ENCODE data around the gene CCDC91. TPM values are rescaled to one million over a fixed set of nuclear protein-coding genes. Genes with fewer than 3 reads are reported as not detected.
A peak's percentile ranks its signal among the peaks of the same experiment; 100 is the strongest.

The CCDC91 gene
- total RNA-seq, 2 donors from 2014 or later: 13.6 to 25.5 TPM

DNA sequence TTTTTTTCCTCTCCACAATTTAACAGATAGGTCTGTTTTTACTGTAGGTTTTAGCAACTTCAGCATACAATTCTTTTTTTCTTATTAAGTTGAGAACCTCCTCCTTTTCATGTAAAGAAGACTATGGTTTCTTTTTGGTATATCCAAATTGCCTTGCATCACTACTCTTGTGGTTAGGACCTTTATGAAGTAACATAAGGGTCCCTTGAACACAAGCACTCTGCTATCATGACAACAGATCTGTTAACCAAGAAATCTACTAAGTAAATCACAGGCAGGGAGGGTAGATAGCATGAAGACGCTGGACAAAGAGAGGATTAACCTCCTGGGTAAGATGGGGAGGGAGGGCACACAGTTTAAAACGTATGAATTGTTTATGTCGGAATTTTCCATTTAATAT, 380.6 kb downstream of the CCDC91 start:
- Mint-ChIP-seq H3K36me3 (no peaks in the 10 kb centered on the region), H3K9me3 (no peaks in the 10 kb centered on the region), H3K27ac (peak overlapping the region in 1 of 2 donors; percentile 15)
- no peak for DNase-seq (ENCODE audit: low spot score in 2 of 2)
- ATAC-seq: no peak

DNA sequence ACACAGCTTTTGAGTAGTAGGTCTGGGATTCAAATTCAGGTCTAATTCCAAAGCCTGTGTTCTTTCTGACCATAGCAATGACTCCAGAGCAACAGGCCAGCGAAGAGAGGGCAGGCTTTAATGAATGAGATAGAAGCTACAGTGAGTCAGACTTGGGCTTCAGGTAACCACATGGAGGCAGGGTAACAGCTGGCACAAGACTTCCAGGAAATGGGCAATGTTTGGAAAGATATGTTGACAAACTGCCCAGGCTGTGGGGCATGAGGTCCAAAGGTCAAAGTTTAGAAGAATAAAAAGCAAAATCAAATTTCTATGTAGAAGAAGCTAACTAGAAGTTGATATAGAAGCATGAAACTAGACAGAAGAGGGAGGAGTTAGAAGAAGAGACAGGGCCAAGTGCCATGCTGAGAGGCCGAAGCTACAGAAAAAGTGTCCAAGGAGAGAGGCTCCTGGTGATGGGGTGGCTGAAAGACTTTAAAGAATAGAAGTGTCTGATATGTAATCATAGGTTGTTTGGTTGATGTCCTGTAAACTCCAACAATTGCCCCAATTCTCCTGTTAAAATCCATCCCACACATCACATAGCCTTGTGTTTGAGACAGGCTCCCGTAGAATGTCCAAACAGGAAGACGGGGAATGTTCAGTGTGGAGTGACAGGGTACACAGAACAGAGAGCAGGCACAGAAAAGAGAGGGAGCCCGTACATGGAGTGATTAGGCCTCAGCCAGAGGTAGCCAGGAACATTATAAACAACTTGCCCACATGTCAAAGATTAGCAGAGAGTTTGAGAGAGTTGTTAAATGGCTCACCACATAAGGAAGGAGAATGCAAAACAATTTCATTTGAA, 384.7 kb downstream of the CCDC91 start:
- Mint-ChIP-seq H3K9me3 (peaks cover 0 to 2% of the 10 kb centered on the region in 2 donors), H3K27ac (peak overlapping the region in 1 of 2 donors; percentile 3), H3K36me3 (no peaks in the 10 kb centered on the region)
- DNase-seq (ENCODE audit: low spot score in 2 of 2) (no peak), ATAC-seq (no peak)

DNA sequence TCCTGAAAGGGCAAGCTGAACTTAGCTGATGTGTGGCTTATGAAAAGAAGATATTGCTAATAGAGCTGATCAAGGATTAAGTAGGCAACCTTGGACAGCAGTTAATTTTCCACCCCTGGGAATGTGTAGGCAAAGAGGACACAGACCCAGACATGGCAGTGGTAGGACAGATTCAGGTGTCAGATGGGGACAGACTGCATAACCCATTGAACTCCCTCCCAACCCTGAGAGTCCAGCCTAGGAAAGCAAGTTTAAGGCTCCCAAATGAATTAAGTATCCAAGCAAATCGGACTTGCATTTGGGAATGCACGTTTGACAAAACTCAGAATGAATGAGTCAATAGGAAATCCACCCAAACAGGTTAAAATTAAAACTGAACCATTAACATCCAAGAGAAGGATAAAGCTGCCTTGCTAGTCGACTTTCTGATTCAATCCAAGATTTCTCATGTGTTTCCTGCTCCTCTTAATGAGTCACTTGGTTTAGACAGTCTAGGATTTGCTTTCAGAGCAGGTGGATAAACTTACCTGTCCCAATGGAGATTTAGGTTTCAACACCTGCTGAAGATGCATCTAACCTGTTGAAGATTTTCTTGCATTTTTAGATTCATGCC, 385.4 kb downstream of the CCDC91 start:
- DNase-seq (ENCODE audit: low spot score in 2 of 2) (no peak), ATAC-seq (no peak)
- Mint-ChIP-seq H3K9me3 (peaks cover 0 to 6% of the 10 kb centered on the region in 2 donors), H3K36me3 (no peaks in the 10 kb centered on the region), H3K27ac (no peak overlapping the region)

DNA sequence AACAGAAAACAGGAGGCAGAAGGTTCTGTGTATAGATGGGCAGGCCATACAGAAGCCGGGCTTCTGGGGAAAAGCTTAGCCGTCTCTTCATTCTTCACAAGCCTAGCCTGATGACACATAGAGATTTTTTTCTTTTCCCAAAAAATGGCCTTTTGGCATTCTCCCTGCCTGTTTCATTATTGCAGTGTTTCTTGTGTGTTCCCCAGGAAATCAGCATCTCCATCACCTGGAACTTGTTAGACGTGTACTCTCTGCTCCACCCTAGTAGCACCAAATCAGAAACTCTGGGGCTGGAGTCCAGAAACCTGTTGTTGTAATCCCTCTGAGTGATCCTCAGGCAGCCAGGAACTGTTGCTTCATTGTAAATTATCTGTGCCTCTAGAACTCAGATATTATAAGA, 388.1 kb downstream of the CCDC91 start:
- DNase-seq (ENCODE audit: low spot score in 2 of 2): no peak
- H3K9me3 Mint-ChIP-seq: peaks cover 0 to 9% of the 10 kb centered on the region in 2 donors
- H3K36me3 Mint-ChIP-seq: no peaks in the 10 kb centered on the region
- peak in 1 of 2 donors; percentile 58 for ATAC-seq
- no peak overlapping the region for H3K27ac Mint-ChIP-seq

DNA sequence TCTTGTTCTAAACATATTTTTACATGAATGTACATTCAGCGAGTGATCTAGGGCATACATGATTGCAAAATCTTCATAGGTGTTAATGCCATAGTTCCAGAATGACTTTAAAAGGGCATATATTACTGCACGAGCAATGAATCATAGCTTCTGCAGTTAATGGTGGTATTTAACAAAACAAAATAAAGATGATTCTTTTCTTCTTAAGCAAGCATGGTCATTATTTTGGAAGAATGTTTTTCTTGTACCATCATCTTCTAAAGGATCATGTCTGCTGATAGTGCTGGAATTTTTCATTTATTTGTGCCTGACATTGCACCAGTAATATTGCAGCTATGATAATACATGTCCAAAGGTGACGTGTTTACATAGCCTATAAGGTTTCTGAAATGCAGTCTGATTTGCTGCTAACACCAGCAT, 388.6 kb downstream of the CCDC91 start:
- H3K27ac Mint-ChIP-seq: no peak overlapping the region
- H3K36me3 Mint-ChIP-seq: no peaks in the 10 kb centered on the region
- DNase-seq (ENCODE audit: low spot score in 2 of 2) (no peak), ATAC-seq (peak in 1 of 2 donors; percentile 93)
- peaks cover 0 to 13% of the 10 kb centered on the region in 2 donors for H3K9me3 Mint-ChIP-seq

DNA sequence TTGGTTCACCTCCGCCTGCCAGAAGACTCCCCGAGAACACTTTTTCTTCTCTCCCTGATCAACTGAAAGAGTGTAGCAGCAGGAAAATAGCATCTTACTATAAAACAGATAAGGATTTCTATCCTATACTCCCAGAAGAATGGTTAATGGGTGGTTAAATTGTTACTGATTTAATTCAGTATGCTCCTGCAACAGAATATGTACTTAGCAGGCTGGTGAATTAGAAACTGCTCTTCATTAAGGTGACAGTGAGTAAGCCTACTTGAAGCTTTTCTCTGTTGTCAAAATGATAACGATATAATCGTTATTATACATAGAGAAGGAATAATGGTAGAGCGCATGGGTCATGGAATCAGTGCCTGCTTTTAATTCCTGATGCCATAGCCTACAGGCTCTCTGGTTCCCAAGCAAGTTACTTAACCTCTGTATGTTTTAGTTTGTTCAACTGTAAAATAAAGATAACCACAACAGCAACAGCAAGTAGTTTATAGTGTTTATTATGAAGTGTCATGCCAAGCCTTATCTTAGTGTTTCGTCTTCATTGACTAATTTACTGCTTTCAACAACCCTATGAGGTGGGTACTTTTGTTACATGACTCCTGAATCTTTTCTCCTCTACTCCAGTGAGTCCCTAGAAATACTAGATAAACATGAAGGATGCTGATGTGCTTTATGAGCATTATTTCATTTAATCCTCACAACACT, 392.6 kb downstream of the CCDC91 start:
- ATAC-seq: no peak
- Mint-ChIP-seq H3K27ac (no peak overlapping the region), H3K36me3 (no peaks in the 10 kb centered on the region), H3K9me3 (peaks cover 0 to 13% of the 10 kb centered on the region in 2 donors)
- no peak for DNase-seq (ENCODE audit: low spot score in 2 of 2)

DNA sequence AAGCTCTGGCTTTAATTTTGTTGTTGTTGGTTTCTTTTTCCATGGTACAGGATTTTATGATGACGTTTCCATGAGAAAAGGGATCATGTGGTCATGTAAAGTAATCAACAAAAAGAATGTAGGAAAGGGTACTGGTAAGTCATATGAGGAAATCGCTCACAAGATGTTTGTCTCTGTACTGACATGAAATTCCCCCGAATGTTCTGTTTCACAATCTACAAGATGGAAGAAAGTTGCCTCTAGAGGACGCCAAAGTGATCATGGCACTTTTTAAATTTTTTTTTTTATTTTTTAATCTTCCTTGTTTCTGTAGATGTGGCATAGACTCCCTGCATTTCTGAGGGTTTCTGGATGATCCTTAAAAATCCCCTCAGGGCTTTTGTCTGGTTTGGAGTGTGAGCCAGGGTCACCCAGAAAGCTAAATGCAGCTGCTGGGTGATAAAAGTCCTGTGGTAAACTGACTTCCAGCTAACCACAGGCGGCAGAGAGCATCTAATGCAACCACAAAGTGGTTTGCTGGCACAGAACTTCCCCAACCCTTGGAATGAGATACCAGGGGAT, 393.5 kb downstream of the CCDC91 start:
- Mint-ChIP-seq H3K36me3 (no peaks in the 10 kb centered on the region), H3K27ac (no peak overlapping the region), H3K9me3 (peaks cover 3 to 13% of the 10 kb centered on the region in 2 donors)
- no peak for DNase-seq (ENCODE audit: low spot score in 2 of 2)
- ATAC-seq: no peak

DNA sequence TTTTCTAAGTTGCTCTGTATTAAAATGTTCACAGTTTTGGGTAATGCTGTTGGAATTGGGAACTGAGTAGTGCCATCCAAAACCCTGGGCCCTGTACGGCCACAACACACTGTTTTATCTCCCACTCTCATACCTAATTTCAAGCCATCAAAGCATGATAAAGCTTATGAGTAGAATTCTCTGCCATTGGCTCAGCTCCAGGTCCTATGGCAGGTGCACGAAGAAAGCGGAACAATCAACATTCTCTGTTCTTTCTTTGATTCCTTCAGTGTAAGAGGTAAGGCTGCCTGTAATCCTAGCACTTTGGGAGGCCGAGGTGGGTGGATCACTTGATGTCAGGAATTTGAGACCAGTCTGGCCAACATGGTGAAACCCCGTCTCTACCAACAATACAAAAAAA, 394.9 kb downstream of the CCDC91 start:
- no peak for DNase-seq (ENCODE audit: low spot score in 2 of 2)
- no peak for ATAC-seq
- H3K9me3 Mint-ChIP-seq: peaks cover 3 to 10% of the 10 kb centered on the region in 2 donors
- no peaks in the 10 kb centered on the region for H3K36me3 Mint-ChIP-seq
- no peak overlapping the region for H3K27ac Mint-ChIP-seq

DNA sequence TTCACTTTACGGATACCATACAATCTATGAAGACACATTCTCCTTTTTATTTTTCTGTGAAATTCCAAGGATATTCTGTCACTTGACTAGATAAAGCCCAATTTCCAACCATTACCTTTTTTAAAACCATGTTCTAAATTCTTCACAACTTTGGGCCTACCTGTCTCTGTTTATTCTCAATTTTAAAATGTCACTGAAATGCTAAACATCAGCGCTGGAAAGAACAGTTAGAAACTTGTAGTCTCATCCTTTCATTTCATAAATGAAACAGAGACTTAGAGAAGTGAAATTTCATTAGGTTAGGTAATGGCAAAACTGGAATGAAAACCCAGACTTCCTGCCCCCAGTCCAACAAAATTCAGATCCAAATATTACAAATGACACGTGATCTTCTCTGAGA, 396.2 kb downstream of the CCDC91 start:
- ATAC-seq: no peak
- H3K9me3 Mint-ChIP-seq: peaks cover 11 to 16% of the 10 kb centered on the region in 2 donors
- DNase-seq (ENCODE audit: low spot score in 2 of 2): no peak
- no peak overlapping the region for H3K27ac Mint-ChIP-seq
- peaks cover under 1 to 2% of the 10 kb centered on the region in 2 donors for H3K36me3 Mint-ChIP-seq

DNA sequence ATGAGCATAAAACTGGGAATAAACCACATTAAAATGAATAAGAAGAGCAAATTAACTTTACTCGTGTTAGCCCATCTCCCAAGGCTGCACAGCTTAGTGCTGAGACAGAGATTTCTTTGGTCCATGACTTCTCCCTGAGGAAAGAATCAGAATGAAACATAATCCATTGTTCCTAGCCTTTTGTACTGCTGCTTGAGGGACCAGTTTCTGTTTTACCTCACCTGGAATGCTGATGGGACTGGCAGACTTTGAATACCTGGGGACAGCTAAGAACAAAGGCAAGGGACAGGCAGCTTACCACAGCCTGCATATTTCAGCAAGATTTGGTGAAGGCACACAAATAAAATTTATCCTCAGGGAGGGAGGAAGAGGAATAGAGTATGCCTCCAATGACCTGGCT, 401.6 kb downstream of the CCDC91 start:
- Mint-ChIP-seq H3K27ac (no peak overlapping the region), H3K36me3 (peaks cover 14 to 17% of the 10 kb centered on the region in 2 donors), H3K9me3 (peaks cover 25 to 27% of the 10 kb centered on the region in 2 donors)
- no peak for ATAC-seq
- DNase-seq (ENCODE audit: low spot score in 2 of 2): no peak

Other genes starting within 250 kb of the CCDC91 start
- gene PTHLH, start 217.7 kb upstream of the CCDC91 start, total RNA-seq: not detected